Right cardiac atrium (tissue), 5 donors: Measurements from ENCODE around the gene PTTG1. TPM values are rescaled to one million over a fixed set of nuclear protein-coding genes. Genes with fewer than 3 reads are reported as not detected.
A peak's percentile ranks its signal among the peaks of the same experiment; 100 is the strongest.

ENCODE experiments used
- ATAC-seq, 2 donors: fragments of 200-7000 bp; cut with Tn5 transposase; one replicate each; pipeline versions ENCODE4 v1.8.0 to v1.9.1; 2020; ENCODE audit warnings: moderate library complexity in 2 of 2, mild to moderate bottlenecking in 1 of 2
- DNase-seq, 3 donors: peaks; one replicate each; pipeline ENCODE4 v3.0.0-alpha.2; 2020
- H3K27ac ChIP-seq: one replicate; pipeline ENCODE4 v1.5.1; 2013; ENCODE audit warnings: mild to moderate bottlenecking, low read length, control low read depth, moderate library complexity
- H3K27me3 ChIP-seq: one replicate; pipeline ENCODE4 v1.6.1; 2013; ENCODE audit not compliant: control insufficient read depth, insufficient read depth
- H3K4me1 ChIP-seq: one replicate; pipeline ENCODE4 v1.6.1; 2013; ENCODE audit warnings: low read length; ENCODE audit not compliant: control insufficient read depth, insufficient read depth
- H3K4me3 ChIP-seq: one replicate; pipeline ENCODE4 v1.5.1; 2013; ENCODE audit warnings: low read length, control low read depth
- H3K9me3 ChIP-seq: one replicate; pipeline ENCODE4 v1.6.1; 2013; ENCODE audit warnings: low read length; ENCODE audit not compliant: control insufficient read depth
- WGBS: extraction: QIAGEN DNeasy Blood & Tissue Kit; methylation state at CpG from one replicate; pipeline ENCODE4 v1.1.7; 2013; 5-methylcytosine and 5-hydroxymethylcytosine counted together
- intact Hi-C, 4 donors: fragments of 100-400 bp; cut with DNase I; formaldehyde crosslinking; loops; one replicate each; pipeline versions ENCODE4 v1.11.0 to v1.14.0; 2022 to 2023
- polyA plus RNA-seq: library from polyadenylated mRNA; stranded (reverse); fragments of 200-250 nt; gene quantifications from one replicate; pipeline ENCODE4 v1.2.3, GENCODE V29; 2013
- total RNA-seq, 4 donors: library from RNA; stranded (reverse); fragmentation: NEBNext Ultra II Directional; extraction: Animal tissue kit (Norgen Biotek cat#: 25700); gene quantifications; one replicate each; pipeline ENCODE4 v1.2.1, GENCODE V29; 2021
- donor health status: healthy with polysubstance abuse.
- donor health status: DM: no; HTN: yes; CAD: no.
- donor health status: DM: no; HTN: no; CAD: no.
- donor health status: DM: no; HTN: yes; CAD: no; lungs with severe emphysema.
- donor health status: DM: yes; HTN: yes; CAD: no.

The PTTG1 gene
- total and polyA plus RNA-seq, 5 donors: 1.5 to 3.9 (median 2.6) TPM

- intact Hi-C loops: no loop called here
- Histone ChIP-seq H3K4me1 (no peaks in the 10 kb centered on the region), H3K27ac (no peak overlapping the region), H3K27me3 (no peaks in the 10 kb centered on the region), H3K9me3 (no peaks in the 10 kb centered on the region), H3K4me3 (no peak overlapping the region)
- ATAC-seq (no peak), DNase-seq (no peak)
- WGBS: 81% methylated on average over 9 of the region's 9 CpGs
Measured at GRCh38 chr5:160456480-160457177, 35.0 kb downstream of the PTTG1 start.

DNA sequence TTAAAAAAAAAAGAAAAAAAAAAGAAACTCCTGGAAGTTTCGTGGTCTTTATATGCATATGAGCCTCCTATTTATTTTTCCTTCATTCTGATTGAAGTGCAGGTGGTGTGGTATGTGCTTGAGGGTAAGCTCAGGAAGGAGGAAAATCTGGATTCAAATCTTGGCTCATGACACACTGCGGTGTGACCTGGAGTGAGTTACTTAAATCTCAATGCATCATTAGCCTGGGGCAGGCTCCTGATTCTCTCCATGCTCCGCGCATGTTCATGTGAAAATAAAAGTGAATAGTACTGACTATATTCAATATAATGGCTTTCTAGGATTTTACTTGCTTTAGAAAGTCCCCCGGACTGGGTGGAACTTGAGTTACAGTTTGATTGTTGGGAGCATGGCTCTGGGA is 35.6 kb downstream of the PTTG1 start:
- Histone ChIP-seq H3K27me3 (no peaks in the 10 kb centered on the region), H3K4me1 (no peaks in the 10 kb centered on the region), H3K27ac (no peak overlapping the region), H3K9me3 (no peaks in the 10 kb centered on the region), H3K4me3 (no peak overlapping the region)
- ATAC-seq (no peak), DNase-seq (no peak)
- 90% methylated on average over 5 of the region's 5 CpGs for WGBS
- intact Hi-C loops: no loop called here

- WGBS: 69% methylated on average over 8 of the region's 8 CpGs
- no peak overlapping the region for H3K27ac ChIP-seq
- DNase-seq: no peak
- no peak overlapping the region for H3K4me3 ChIP-seq
- no peaks in the 10 kb centered on the region for H3K4me1 ChIP-seq
- no peaks in the 10 kb centered on the region for H3K27me3 ChIP-seq
- ATAC-seq: peak; percentile 57 to 79
- no peaks in the 10 kb centered on the region for H3K9me3 ChIP-seq
- intact Hi-C loops: no loop called here
Measured at GRCh38 chr5:160458806-160459800, 37.4 kb downstream of the PTTG1 start.

DNA sequence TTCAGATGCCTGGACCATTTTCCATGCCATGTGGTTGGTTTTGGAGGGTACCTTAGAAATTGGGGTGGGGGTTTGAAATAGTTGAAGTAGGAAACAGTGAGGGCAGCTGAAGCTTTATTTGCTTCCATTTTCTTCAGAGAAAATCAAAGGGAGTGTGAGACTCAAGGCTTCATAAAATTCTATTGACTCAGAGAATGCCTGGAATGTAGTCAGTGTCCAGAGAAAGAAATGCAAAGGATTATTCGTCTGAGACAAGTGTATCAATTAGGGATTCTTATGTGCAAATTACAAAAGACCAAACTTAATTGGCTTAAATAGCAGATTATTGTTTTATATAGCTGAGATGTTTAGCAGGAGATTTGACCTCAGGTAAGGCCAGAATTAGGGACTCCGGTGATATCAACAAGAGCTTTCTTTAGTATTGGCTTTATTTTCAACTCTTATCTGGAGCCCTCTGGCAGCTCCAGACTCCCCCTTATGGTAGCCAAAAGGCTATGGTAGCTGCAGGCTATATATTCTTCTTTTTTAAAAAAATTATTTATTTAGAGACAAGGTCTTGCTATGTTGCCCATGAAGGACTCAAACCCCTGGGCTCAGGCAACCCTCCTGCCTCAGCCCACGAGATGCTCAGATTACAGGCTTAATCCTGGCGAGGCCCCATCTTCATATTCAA is 38.9 kb downstream of the PTTG1 start:
- ATAC-seq (no peak), DNase-seq (no peak)
- Histone ChIP-seq H3K4me3 (no peak overlapping the region), H3K27me3 (no peaks in the 10 kb centered on the region), H3K27ac (no peak overlapping the region), H3K9me3 (no peaks in the 10 kb centered on the region), H3K4me1 (no peaks in the 10 kb centered on the region)
- WGBS: 76% methylated on average over 4 of the region's 4 CpGs
- intact Hi-C loops: no loop called here

- intact Hi-C loops: no loop called here
- DNase-seq: no peak
- H3K4me1 ChIP-seq: no peaks in the 10 kb centered on the region
- no peaks in the 10 kb centered on the region for H3K9me3 ChIP-seq
- 95% methylated on average over 6 of the region's 6 CpGs for WGBS
- no peak overlapping the region for H3K4me3 ChIP-seq
- no peak for ATAC-seq
- H3K27me3 ChIP-seq: no peaks in the 10 kb centered on the region
- no peak overlapping the region for H3K27ac ChIP-seq
Measured at GRCh38 chr5:160461378-160461777, 39.7 kb downstream of the PTTG1 start.

- 59% methylated on average over 2 of the region's 2 CpGs for WGBS
- H3K4me3 ChIP-seq: no peak overlapping the region
- H3K27me3 ChIP-seq: no peaks in the 10 kb centered on the region
- no peak overlapping the region for H3K27ac ChIP-seq
- no peaks in the 10 kb centered on the region for H3K9me3 ChIP-seq
- intact Hi-C loops: no loop called here
- ATAC-seq (no peak), DNase-seq (no peak)
- no peaks in the 10 kb centered on the region for H3K4me1 ChIP-seq
Measured at GRCh38 chr5:160462167-160462566, 40.5 kb downstream of the PTTG1 start.

DNA sequence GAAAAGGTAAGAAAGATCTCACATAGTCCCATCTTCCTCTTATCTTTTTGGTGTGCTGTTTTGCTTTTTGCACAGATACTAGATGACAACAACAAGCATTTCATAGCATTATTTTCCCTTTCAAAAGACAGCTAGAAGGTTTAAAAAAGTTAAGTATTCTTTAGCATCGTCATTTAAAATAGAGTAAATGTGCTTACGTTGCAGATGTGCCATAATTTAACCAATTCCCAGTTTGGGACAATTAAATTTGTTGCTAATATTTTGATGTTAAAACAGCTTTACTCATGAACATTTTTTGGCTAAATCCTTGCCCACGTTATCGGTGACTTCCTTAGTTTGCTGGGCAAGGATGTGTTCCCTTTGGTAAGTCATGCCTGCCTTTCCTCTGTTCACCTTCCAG is 41.6 kb downstream of the PTTG1 start:
- H3K4me3 ChIP-seq: no peak overlapping the region
- intact Hi-C loops: no loop called here
- H3K4me1 ChIP-seq: no peaks in the 10 kb centered on the region
- WGBS: 85% methylated on average over 4 of the region's 4 CpGs
- DNase-seq: no peak
- no peak overlapping the region for H3K27ac ChIP-seq
- no peaks in the 10 kb centered on the region for H3K27me3 ChIP-seq
- H3K9me3 ChIP-seq: no peaks in the 10 kb centered on the region
- no peak for ATAC-seq

DNA sequence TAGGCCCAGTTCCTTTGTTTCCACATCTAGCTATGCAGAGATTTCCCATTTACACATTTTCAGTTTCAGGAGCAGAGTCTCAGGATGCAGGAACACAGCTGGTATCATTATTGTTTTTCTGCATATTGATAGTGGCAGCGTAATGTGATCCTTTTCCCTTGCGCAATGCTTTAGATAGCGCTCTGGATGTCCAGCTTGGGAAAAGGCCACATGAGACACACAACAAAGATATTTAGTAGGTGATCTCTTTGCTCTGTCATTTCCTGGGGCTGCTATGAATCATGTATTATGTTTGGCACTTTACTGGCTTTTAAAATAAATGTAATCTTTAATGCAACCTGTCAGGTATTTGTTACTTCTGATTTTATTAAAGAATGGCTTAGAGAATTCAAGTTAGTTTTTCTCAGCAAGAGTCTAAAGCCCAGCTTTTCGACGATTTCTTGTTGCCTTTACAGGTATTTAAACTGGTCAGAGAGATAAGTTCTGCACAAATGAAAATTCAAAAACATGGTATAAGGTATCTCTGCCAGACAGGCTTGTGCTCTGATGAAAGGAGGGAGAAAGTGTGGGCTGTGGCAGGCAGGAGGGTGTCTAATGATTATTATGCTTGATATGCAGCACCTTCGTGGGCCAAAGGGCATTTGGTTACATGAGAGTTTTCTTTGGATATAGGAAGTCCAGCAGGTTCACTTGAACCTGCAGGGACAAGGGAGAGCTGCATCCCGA is 42.2 kb downstream of the PTTG1 start:
- Histone ChIP-seq H3K9me3 (no peaks in the 10 kb centered on the region), H3K4me1 (no peaks in the 10 kb centered on the region), H3K4me3 (no peak overlapping the region), H3K27me3 (no peaks in the 10 kb centered on the region), H3K27ac (no peak overlapping the region)
- ATAC-seq (peak in 1 of 2 donors; percentile 32), DNase-seq (no peak)
- intact Hi-C loops: no loop called here
- WGBS: 63% methylated on average over 7 of the region's 7 CpGs

GRCh38 chr5:160464466-160464797 is 42.8 kb downstream of the PTTG1 start:
- no peaks in the 10 kb centered on the region for H3K4me1 ChIP-seq
- H3K27me3 ChIP-seq: no peaks in the 10 kb centered on the region
- intact Hi-C loops: no loop called here
- ATAC-seq: no peak
- no peak overlapping the region for H3K4me3 ChIP-seq
- no peaks in the 10 kb centered on the region for H3K9me3 ChIP-seq
- no peak for DNase-seq
- H3K27ac ChIP-seq: no peak overlapping the region
- 68% methylated on average over 4 of the region's 4 CpGs for WGBS

GRCh38 chr5:160466116-160466515 is 44.5 kb downstream of the PTTG1 start:
- no peak for DNase-seq
- ATAC-seq: no peak
- Histone ChIP-seq H3K9me3 (no peaks in the 10 kb centered on the region), H3K27me3 (no peaks in the 10 kb centered on the region), H3K4me1 (peaks cover 3% of the 10 kb centered on the region), H3K27ac (no peak overlapping the region), H3K4me3 (no peak overlapping the region)
- 80% methylated on average over 5 of the region's 5 CpGs for WGBS
- intact Hi-C loops: no loop called here
